GM18498 (cell line): ENCODE measurements around the gene RAB40C.
"Not testable (repeated sequence)": the region's sequence is repeated elsewhere in the genome, so short reads cannot be mapped to it uniquely, and the experiment has no call there.

Experiments used
- ATAC-seq: cut with Tn5 transposase; IDR thresholded peaks from one replicate; pipeline ENCODE4 v1.9.1; 2021; ENCODE audit warnings: mild to moderate bottlenecking, moderate library complexity; ENCODE audit not compliant: unreplicated experiment

RAB40C gene

GRCh38 chr16:586645-587590 lies 2.9 kb upstream of the RAB40C start:
- no peak for ATAC-seq

- ATAC-seq: peak; percentile 11
Observed at GRCh38 chr16:588639-588888, 1.3 kb upstream of the RAB40C start.

GRCh38 chr16:588889-589657 lies 793 bp upstream of the RAB40C start:
- peak; percentile 77 for ATAC-seq

- ATAC-seq: peak; percentile 1
Observed at GRCh38 chr16:590188-590814, 435 bp downstream of the RAB40C start.

GRCh38 chr16:590815-591200 lies 942 bp downstream of the RAB40C start:
- ATAC-seq: no peak

- no peak for ATAC-seq
Observed at GRCh38 chr16:591231-591630, 1.4 kb downstream of the RAB40C start.

GRCh38 chr16:591892-592517 lies 2.1 kb downstream of the RAB40C start:
- ATAC-seq: no peak

- ATAC-seq: no peak
Observed at GRCh38 chr16:592518-593306, 2.8 kb downstream of the RAB40C start.

GRCh38 chr16:593406-593805 lies 3.5 kb downstream of the RAB40C start:
- no peak for ATAC-seq

GRCh38 chr16:593807-594206 lies 3.9 kb downstream of the RAB40C start:
- no peak for ATAC-seq

GRCh38 chr16:595094-595528 lies 5.2 kb downstream of the RAB40C start:
- no peak for ATAC-seq

- ATAC-seq: no peak
Observed at GRCh38 chr16:595942-596735, 6.3 kb downstream of the RAB40C start.

- no peak for ATAC-seq
Observed at GRCh38 chr16:596736-597060, 6.8 kb downstream of the RAB40C start.

GRCh38 chr16:597655-598054 lies 7.8 kb downstream of the RAB40C start:
- not testable (repeated sequence) for ATAC-seq

GRCh38 chr16:598823-599739 lies 9.2 kb downstream of the RAB40C start:
- ATAC-seq: no peak

GRCh38 chr16:600781-601180 lies 10.9 kb downstream of the RAB40C start:
- no peak for ATAC-seq

- ATAC-seq: no peak
Observed at GRCh38 chr16:603933-604332, 14.1 kb downstream of the RAB40C start.

GRCh38 chr16:606656-607307 lies 16.9 kb downstream of the RAB40C start:
- ATAC-seq: no peak
